Activated CD8-positive, alpha-beta memory T cell treated with anti-CD3 and anti-CD28 coated beads, Interleukin-2, amount 50 U/mL, for 1 hour (primary cell): ENCODE measurements around the gene TH.

Source experiments
- DNase-seq: peaks from one replicate; pipeline ENCODE4 v3.0.0-alpha.2; 2020; ENCODE audit errors: extremely low read depth

The TH gene

DNA sequence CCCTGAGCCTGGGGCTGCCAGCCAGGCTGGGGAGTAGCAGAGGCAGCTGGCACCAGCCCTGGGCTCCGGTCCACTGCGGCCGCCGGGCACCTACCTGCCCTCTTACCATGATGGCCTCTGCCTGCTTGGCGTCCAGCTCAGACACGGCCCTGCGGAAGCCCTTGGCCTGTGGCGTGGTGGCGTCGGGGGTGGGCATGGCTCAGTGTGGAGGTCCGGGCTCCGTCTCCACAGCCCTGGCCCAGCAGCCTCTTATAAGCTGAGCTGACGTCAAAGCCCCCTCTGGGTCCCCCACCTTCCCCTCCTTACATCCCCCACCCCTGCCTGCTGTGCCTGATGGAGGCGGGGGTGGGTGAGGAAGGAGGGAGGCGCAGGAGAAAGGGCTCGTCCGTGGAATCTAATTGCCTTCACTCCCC, at the start of gene TH:
TSS of gene TH (minus strand) at position 225 of the 413 bp plus-strand sequence. CDS start at position 196, 29 bp downstream.
- no peak for DNase-seq

DNA sequence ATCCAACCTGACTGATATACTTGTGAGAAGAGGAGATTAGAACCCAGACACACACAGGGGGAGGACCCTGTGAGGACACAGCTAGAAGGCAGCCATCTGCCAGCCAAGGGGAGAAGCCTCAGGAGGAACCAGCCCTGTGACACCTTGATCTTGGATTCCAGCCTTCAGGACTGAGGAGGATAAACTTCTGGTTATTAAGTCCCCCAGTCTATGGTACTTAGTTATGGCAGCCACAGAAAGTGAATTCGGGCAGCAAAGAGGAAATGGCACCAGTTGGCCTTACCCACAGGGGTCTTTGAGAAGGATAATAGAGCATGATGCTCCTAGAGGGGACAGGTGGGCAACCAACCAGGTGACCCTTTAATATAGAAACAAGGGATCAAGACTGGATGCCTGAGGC, 49.4 kb upstream of the TH start:
- no peak for DNase-seq

DNA sequence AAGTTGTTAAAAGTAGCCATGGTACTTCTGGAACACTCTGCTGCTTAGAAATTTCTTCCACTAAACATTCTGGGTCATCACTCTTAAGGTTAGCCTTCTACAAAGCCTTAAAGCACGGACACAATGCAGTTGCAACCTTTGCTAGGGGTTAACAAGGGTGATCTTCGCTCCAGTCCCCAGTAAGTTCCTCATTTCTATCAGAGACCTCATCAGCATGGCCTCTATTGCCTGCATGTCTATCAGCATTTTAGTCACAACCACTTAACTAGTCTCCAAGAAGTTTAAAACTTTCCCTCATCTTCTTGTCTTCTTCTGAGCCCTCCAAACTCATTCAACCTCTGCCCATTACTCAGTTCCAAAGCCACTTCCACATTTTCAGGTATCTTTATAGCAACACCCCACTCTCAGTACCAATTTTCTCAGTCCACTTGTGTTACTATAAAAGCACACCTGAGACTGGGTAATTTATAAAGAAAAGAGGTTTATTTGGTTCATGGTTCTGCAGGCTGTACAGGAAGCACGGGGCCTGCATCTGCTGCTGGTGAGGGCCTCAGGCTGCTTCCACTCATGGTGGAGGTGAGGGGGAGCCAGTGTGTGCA, 48.7 kb upstream of the TH start:
- no peak for DNase-seq

DNA sequence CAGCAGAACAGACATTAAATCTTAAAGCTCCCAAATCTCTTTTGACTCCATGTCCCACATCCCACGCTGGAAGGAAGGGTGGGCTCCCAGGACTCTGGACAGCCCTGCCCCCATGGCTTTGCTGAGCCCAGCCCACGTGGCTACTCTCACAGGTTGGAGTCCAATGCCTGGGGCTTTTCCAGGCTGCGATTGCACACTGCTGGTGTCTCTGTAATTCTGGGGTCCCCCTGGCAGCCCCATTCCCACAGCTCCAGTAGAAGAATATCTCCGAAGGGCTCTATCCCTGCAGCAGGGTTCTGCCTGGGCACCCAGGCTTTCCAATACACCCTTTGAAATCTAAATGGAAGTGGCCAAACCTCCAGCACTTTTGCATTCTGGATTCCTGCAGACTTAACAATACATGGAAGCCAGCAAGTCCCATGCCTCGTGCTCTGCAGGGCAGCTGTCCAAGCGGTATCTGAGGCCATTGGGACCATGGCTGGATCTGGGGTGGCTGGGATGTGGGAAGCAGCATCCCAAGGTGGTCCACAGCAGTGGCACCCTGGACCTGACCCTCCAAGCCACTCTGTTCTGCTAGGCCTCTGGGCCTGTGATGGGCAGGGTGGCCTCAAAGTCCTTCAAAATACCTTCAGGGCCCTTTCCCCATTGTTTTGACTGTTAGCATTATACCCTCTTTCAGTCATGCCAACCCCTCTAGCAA, 47.9 kb upstream of the TH start:
- no peak for DNase-seq

DNA sequence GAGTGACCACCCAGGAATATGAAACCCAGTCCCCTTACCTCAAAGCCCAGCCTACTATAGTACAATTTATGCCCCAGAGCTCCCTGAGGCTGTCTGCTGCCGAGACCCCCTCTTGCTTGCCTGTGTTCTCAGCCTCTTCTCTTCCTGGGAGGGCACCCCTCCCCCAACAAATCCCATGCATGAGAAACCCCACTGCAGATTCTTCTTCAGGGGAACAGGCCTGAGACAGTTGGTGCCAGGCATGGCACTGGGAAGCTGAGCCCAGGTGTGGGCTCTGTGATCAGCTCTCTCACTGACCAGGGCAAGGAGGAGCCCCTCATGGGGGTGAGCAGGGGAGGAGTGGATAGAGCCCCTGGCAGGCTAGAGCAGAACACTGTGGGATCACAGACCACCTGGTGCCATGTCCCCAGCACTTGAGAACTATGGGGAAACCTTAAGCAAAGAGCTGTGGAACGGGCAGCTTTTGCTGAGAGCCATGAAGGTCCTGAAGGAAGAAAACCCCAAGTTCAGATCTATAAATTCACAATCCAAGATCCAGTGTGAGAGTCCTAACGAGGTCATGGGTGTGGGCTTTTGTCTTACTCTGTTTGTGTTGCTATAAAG, 46.5 kb upstream of the TH start:
- no peak for DNase-seq

DNA sequence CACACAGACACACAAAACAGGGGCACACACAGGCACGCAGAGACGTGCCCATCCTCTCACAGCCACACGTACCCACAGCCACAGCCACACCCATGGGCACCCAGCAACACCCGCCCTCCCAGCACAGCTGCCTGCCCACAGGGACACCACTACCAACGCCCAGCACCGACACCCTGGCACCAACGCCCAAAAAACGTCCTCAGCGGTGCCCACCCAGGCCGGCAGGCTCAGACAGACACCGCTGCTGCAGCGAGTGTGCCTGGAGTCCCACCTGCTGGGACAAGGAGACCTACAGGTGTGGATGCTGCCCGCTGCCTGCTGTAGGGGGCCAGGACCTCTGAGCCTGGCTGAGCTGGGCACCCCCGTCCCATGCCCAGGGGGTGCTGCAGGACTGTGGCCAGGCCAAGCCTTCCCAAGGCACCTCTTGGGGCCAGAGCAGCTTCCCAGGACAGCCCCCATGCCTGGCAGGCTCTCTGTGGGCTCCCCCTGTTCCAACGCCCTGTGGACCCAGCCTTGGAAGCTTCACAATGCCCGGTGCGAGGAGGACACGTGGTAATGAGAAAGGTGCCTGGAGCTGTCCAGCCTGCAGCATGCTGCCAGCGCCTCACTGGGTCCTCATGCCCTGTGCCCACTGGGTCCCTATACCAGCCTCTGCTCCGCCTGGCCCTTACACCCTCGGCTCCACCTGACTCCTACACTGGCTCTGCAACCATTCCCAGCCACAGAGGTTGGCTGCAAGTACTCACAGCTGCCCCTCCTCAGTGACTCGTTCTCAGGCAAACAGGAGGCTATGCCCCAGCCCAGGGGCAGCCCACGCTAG, 45.8 kb upstream of the TH start:
- no peak for DNase-seq

DNA sequence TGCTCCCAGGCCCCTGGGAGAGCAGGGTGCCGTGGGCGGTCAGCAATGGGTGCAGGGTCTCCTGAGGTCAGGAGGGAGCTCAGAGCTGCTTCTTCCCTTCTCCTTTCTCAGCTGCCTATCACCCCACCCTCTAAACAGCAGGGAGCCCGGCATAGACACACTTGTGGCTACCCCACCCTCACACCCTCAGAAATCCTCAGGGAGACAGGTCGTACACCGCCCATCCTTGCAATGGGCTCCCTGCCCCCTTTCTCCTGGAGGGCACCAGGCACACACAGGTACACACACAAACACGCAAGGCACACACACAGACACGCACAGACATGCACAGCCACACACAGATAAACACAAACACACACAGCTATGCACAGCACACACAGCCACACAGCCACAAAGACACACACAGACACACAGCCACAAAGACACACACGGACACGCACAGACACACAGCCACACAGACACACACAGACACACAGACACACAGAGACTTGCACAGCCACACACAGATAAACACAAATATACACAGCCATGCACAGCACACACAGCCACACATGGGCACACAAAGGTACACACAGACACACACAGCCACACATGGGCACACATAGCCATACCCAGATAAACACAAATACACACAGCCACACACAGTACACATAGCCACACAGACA, 44.9 kb upstream of the TH start:
- no peak for DNase-seq

DNA sequence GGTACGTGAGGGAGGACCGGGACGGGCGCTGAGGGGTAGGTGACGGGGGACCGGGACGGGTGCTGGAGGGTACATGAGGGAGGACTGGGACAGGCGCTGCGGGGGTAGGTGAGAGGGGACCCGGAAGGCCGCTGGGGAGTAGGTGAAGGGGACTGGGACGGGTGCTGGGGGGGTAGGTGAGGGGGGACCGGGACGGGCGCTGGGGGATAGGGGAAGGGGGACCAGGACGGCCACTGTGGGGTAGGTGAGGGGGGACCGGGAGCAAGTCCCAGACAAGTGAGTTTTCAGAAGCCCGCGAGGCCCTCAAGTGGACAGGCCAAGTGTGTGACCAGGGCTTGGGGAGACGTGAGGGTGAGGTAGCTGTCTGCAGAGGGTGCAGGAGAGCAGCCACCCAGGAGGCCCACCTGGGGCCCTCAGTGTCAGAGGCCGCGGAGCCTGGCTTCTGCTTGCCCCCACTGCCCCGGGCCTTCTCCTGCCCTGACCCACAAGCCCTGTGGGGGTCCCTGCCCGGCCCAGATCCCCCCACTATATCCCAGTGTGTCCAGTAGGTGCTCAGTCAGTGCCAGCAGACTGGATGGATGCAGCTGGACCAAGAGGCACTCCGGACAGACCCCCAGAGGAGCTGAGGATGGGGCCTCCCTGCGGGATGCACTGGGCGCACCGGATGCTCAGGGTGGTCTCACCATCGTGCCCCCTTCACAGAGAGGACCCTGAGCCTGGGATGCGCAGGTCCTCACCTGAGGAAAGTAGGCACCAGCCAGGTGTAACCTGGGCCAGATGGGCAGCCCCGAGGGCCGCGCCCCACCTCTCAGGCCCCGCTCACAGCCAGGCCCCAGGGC, 44.2 kb upstream of the TH start:
- no peak for DNase-seq

DNA sequence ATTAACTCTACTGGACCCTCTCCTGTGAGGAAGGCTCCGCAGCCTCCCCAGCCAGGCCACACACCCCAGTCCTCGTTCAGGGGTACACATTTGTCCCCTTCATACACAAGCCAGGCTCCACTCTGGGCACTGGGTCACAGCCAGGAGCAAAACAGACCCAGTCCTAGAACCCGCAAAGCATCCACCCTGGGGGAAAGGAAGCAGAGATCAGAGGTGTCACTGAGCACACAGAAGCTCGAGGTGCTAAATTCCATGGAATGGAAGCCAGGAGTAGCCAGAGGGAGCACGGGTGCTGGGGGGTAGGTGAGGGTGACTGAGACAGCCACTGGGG, 43.6 kb upstream of the TH start:
- DNase-seq, result no peak

DNA sequence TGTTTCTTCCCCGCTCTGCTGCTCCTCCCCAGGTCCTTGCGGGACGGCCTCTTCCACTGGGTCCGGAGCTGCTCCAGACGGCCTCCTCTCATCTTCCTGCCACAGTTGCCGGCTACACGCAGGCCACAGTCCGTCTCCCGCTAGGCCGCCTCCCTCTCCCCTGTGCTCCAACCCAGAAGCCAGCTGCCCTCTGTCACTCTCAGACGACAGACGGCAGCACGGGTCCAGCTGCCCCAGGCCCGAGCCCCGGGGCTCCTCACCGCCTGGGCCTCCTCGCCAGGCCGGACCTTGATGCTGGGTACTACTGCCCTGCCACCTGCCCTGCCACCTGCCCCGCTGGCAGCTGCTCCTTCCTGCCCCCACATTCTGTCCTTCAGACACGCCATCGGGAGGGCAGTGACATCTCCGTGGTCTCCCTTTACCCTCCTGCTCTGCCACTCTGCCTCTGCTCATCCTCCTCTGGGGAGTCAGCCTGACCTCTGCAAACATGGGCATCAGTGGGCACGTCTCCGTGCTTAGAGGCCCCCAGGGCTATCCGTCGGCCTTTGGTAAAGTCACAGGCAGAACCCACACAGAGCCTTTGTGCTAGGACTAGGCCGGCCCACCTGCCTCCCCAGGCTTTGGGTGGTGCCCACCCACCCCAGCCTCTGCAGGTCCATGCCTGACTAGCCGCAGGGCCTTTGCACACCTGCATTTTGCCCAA, 43.1 kb upstream of the TH start:
- no peak for DNase-seq

DNA sequence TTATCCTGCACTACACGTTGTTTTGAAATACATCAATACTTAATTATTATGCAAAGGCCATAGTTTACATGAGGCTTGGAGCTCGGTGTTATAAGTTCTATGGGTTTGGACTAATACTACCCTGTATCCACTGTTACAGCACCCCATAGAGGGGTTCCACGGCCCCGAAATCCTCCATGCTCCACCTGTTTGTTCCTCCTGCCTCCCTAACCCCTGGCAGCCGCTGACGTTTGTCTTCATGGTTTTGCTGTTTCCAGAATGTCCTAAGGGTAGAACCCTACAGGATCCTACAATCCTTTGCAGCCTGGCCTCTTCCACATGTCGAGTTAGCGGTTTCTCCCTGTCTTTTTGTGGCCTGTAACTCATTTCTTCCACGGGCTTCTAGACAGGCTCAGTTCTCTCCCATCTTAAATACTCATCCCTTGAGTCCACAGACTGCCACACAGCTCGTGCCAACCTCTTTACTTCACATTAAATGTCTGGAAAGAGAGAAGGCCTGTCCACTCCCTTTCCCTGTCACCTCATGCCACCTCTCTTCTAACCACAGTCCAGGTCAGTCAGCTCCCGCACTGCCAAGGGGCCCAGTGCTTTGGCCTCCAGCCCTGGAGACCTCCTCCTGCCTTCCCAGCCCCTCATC, 42.4 kb upstream of the TH start:
- no peak for DNase-seq

DNA sequence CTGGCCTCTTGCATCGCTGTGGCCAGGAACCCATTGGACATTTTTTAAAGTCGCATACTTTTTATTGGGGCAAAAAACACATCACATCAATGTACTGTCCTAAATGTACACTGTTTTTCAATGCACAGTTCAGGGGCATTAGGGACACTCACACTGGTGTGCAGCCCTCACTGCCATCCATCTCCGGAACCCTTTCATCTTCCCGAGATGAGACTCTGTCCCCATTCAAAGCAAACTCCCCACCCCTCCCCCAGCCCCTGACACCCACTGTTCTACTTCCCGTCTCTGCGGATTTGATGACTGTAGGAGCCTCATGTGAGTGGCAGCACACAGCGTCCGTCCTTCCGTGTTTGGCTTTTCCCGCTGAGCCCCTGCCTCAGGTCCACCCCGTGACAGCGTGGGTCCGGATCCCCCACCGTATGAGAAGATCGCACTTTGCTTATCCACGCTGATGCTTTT, 41.8 kb upstream of the TH start:
- DNase-seq, result no peak

DNA sequence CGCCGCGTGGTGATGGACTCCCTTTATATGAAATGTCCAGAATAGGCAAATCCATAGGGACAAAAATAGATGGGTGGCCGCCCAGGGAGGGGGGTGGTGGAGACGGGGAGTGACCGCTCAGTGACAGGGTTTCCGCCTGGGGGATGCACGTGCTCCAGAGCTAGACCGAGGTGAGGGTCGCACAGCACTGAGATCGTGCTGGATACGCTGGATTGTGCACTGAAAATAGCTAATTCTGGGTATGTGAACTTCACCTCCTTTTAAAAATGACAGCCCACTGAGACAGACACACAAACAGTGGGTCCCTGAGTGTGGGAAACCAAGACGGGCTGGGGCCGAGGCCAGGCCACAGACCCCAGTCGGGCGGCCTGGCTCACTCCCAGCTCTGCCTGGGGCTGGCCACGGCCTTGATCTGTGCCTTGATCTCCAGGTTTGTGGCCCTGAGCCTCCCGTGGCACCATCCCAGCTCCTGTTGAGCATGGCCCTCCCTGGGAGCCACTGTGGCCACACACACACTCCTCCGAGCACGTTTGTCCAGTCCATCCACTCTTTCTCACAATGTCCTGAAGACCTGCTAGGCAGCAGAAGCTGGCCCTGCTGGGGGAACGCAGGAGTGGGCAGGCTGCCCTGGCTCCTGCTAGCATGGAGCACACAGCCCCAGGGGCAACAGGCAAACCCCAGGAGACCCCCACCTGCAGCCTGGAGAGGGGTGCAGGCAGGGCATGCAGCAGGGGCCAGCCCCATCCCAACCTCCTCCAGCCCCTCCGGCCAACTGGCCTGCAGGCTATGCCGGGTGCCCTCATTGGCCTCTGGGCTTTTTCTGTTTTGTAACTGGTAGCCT, 41.0 kb upstream of the TH start:
- no peak for DNase-seq

DNA sequence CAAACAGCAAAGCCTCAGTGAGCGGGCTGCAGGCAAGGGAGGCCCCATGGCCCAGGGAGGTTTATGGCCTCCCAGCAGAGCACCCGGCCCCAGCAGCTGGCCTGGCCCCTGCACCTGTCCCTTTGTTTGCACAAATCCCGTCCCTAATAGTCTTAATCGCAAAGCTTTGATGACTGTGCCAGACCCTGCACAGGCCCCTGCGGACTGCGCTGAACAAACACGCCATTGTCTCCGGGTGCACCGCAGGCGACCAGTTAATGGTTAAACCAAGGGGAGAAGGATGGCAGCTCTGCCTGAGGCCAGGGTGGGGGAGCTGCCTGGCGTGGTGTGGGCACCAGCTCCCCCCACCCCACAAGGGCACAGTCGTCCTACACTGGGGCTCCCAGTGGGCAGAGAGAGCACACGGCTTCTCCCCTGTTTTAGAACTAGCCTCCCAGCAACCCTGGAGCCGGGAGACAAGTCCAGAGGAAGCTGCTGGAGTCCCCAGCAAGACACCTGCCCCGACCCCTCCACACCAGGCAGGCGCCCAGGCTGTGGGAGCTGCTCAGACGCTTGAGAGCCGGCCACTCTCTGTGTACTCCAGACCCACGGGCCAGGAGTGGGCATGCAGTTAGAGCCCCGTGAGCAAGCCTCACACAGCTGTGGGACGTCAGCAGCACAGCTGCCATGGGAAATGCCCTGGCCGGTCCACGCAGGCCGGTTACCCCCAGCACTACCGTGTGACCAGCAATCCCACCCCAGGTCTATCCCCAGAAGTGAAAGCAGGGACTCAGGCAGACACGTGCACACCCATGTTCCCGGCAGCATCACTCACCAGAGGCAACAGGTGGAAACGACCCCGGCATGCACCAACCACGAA, 39.7 kb upstream of the TH start:
- no peak for DNase-seq

DNA sequence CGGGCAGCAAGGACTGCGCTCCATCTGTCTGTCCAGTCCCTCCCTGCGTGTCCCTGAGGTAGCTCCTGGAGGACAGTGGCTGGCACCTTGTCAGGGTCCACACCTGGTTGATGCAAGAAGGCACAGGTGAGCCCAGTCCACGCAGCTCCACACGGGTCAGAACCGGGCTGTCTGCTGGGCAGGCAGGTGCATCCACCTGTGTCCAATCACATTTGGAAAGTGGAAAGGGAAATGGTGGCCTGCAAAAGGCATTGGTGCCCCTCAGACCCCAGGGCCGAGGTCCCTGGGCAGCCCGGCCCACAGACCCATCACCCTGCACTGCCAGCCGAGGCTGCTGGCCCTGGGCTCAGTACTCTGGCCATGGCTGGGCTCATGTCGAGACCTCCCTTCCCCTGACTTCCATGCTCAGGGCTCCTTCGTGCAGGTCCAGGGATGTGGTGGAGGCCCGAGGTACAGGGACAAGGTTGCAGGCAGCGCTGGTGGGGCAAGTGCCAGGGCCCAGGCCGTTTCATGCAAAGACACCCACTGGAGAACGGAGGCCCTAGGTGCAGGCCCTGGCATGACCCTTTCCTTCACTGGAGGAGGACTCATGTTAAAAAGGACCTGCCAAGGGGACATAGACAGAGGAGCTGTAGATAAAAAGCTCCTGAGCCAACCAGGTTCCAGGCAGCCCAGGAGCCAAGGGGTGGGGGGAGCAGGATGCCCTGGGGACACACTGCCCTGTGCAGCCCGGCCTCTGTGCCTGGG, 38.9 kb upstream of the TH start:
- DNase-seq, result no peak

DNA sequence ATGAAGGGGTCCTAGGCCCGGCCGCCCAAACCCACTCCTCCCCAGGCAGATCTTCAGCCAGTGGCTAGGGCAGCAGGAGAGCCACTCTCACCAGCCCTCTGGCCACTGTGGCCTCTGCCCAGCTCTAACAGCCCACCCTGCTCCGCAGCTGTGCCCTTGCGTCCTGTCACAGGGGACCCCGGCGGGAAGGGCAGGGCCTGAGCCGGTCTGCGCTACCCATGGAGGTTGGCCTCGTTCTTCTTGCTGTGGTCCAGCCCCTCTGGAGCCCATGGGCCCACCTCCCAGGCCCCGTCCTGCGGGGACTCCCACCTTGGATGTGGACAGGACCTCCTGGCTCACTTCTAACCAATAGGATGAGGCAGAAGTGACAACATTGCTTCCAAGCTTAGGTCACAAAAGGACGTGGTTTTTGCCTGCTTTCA, 38.3 kb upstream of the TH start:
- no peak for DNase-seq

DNA sequence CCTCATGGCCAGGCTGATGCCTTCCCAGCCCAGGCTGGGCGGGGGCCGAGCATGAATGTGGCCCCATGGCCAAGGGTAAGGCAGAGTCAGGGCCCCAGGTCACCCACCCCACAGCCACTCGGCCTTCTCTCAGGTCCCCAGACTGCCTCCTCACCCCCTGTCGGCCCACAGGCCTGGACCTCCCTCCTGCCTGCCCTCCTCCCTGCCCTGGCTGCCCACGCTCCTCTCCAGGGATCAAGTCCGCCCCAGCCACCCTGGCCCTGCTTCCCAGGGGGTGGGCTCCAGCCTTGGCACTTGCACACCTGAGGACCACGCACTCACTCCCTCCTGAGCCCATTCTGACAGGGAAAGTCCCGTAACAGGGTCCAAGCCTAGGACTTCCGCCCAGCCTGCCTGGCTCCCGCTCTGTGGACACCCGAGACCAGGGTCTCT, 37.8 kb upstream of the TH start:
- DNase-seq, result no peak
